ENCODE measurements around the gene FBXO31.

Gene FBXO31

DNA sequence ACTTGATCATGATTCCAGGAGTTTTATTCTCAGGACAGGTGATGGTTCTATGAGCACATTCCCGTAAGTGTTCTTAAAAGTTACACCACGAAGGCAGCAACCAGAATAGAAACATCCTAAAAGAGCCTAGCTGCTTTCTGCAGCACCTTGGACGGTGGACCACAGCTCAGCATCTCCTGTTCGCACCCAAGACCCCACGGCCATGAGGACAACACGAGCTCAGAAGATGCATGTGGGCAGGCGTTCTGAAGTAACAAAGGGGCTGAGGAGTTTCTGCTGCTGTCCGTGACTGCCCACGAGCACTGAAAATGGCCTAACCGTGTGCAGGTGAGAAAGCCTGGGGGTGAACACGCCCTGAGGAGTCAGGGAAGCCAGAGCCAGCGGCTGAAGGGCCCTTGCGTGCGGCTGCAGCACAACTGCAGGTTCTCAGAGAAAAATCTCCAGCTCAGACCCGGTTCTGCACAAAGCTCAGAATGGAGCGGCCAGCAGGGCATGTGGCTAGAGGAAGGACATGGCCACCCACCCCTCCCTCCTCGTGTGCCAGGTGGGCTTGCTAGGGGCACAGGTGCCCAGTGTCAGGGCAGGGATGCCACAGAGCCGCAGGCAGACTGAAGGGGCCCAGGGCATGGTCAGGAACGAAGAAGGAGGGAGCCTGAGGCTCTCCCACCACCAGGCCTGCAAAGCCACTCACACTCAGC, 55.6 kb downstream of the FBXO31 start:
- DNase-seq (ENCODE audit: low read depth), result no peak

DNA sequence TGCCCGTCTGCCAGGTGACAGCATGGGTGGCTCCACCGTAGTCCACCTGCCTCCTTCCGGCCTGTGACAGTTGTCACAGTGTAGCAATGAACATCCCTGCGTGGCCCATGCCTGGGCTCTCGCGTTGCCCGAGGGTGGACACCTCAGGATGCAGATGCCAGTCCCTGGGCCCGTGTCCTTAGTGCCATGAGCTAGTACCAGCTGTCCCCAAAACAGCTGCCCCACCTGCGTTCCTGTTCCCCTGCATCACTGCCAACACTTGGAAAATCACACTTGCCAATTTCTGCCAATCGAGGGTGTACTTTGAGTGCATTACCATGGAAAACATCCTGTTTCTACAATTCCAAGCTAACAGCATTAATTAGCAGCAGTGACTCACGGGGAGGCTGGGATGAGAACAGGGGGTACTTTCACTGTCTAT, 57.4 kb downstream of the FBXO31 start:
- DNase-seq (ENCODE audit: low read depth), result no peak

DNA sequence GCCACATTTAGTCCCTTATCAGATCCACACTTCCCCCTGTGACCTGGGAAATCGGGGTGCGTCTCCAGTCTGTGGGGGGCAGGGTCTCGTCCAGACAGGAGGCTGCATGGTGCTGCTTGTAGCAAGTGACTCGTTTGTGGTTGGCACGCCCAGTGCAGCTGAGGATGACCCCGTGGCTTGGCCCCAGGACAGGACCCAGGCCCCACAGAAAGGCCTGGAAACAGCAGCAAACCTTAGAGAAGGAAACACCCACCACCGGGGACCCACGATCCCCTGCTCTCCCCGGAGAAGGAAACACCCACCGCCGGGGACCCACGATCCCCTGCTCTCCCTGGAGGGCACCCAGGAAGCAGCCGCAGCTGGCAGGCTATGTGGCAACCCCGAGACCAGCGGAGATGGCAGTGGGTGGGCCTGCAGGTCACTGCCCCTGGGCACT, 58.1 kb downstream of the FBXO31 start:
- no peak for DNase-seq (ENCODE audit: low read depth)

GRCh38 chr16:87324411-87325275, 58.9 kb downstream of the FBXO31 start:
- DNase-seq (ENCODE audit: low read depth), result no peak

GRCh38 chr16:87323727-87324410, 59.7 kb downstream of the FBXO31 start:
- no peak for DNase-seq (ENCODE audit: low read depth)

GRCh38 chr16:87322833-87323726, 60.5 kb downstream of the FBXO31 start:
- no peak for DNase-seq (ENCODE audit: low read depth)

GRCh38 chr16:87322360-87322759, 61.2 kb downstream of the FBXO31 start:
- DNase-seq (ENCODE audit: low read depth), result no peak

DNA sequence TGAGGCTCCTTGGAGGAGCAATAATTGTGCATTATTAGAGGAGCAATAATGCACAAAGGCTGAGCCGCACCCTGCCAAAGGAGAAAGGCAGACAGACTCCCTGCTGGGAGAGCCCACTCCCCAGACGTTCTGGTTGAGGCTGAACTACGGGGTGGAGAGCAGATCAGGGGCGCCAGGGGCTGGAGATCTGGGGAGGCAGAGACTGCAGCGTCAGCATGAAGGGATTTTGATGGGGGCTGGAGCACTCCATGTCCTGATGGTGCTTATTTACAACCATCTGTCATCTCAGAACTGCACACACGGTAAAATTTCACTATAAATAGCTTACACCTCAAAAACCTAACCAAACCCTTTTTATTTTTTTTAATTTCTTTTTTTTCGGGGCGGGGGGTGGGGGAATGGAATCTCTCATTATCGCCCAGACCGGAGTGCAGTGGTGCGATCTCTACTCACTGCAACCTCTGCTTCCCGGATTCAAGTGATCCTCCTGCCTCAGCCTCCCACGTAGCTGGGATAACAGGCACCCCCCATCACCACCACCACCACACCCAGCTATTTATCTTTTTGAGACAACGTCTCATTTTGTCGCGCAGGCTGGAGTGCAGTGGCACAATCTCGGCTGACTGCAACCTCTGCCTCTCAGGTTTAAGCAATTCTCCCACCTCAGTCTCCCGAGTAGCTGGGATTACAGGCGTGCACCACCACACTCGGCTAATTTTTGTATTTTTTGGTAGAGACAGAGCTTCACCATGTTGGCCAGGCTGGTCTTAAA, 62.1 kb downstream of the FBXO31 start:
- DNase-seq (ENCODE audit: low read depth), result no peak

DNA sequence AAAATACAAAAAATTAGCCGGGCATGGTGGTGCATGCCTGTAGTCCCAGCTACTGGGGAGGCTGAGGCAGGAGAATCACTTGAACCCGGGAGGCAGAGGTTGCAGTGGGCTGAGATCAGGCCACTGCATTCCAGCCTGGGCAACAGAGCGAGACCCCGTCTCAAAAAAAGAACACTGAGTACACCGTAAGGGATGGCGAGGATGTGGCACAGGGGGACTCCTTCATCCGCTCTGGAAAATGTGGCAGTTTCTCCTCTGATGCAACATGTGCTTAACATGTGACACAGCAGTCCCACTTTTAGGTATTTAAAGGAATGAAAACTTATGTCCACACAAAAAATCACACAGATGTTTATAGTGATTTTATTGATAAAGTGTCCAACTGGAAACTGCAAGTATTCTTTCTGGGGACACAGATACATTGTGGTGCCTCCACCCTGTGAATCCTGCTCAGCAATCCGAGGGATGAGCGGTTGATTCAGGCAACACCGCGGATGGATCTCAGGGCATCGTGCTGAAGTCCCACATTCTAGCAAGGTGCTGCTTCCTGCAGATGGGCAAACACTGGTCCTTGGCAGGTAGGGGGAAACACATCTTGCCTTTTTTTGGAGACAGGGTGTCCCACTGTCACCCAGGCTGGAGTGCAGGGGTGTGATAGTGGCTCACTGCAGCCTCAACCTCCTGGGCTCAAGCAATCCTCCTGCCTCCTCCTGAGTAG, 62.9 kb downstream of the FBXO31 start:
- no peak for DNase-seq (ENCODE audit: low read depth)

- no peak for DNase-seq (ENCODE audit: low read depth)
These were observed 63.5 kb downstream of the FBXO31 start for GRCh38 chr16:87319997-87320491.

DNA sequence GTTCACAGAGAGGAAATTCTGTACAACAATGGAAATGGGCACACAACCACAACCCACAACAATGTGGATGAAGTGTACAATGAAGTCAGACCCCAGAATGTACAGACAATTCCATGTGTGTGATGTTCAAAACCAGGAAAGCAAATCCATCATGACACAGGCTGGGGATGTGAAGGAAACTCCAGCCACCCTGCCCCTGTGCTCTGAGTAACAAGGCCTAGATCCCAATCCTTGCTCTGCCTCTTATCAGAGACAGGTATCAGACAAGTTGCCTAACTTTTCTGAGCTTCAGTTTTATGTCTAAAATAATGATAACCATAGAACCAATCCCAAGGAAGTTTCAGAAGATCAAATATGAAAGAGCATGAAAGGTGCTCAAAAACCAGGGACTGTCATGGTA, 64.6 kb downstream of the FBXO31 start:
- no peak for DNase-seq (ENCODE audit: low read depth)

- DNase-seq (ENCODE audit: low read depth), result peak; percentile 40
These were observed 65.6 kb downstream of the FBXO31 start for GRCh38 chr16:87317750-87318644.

DNA sequence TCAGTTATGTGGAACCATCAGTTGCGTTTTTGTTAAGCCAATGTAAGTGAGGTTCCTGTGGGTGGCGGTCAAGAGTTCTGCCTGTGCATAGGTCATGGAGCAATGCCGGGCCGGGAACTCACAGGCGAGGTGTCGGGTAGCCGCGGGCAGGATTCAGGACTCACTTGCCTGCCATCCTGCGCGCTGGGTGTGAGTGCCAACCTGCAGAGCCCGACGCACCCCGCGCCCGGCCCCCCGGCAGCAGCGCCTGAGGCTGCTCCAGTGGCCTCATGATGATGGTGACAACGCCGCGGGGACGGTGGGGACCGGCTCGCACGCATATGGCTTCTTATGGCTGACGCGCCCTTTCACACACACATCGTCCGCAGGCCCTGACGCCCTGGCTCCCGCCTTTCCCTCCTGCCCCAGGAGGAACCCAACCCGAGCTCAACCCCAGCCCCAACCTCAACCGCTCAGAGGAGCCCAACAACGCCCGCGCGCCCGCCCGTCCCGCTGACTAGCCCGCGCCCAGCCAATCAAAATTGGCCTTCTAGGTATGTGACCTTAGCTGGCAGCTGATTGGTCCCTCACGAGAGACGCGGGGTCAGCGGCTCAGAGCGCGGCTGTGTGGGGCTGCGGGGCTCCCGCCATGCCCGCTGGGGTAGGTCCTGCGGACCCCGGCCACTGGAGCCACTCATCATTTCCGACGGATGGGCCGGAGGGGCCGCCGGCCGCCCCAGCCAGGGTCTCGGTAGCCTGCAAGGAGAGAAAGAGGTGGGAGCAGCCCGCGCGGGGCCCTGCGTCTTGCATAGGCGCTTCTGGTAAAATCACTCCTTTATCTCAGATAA, 66.4 kb downstream of the FBXO31 start, which contains the start of gene C16orf95:
Gene C16orf95, minus strand, starts transcription at position 470 of the 827 bp plus-strand sequence. Its CDS starts 150 bp downstream, at position 320.
- DNase-seq (ENCODE audit: low read depth), result peak; percentile 94

- DNase-seq (ENCODE audit: low read depth), result no peak
These were observed 67.1 kb downstream of the FBXO31 start for GRCh38 chr16:87316450-87316922.

- no peak for DNase-seq (ENCODE audit: low read depth)
These were observed 68.6 kb downstream of the FBXO31 start for GRCh38 chr16:87314990-87315420.

GRCh38 chr16:87312008-87312407, 71.6 kb downstream of the FBXO31 start:
- DNase-seq (ENCODE audit: low read depth), result no peak

- no peak for DNase-seq (ENCODE audit: low read depth)
These were observed 72.2 kb downstream of the FBXO31 start for GRCh38 chr16:87311387-87311786.

DNA sequence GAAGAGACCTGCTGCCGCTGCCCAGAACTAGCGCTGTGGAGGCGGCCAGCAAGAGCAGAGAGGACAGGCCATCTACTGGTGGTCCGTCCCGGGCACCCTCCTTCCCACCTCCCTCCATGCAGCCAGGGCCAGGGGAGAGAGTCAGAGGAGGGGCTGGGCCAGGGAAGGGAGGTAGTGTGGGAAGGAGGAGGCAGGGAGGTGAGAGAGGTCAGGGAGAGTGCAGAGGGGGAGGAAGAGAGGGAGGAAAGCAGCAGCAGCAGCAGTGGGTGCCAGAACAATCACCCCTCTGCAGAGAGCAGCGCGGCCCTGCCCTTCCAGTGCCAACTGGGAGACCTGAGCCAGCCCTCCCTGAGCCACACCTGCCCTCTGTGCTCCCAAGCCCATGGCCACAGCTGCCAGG, 73.0 kb downstream of the FBXO31 start:
- DNase-seq (ENCODE audit: low read depth), result no peak
